HUES6 (cell line): ENCODE data around the gene ZNF316.
A peak's percentile ranks its signal among the peaks of the same experiment; 100 is the strongest.
"Not testable (repeated sequence)": the region's sequence is repeated elsewhere in the genome, so short reads cannot be mapped to it uniquely, and the experiment has no call there.

Source experiments
- H3K27ac ChIP-seq: 2 replicates; pipeline ENCODE4 v1.7.0; 2013; ENCODE audit warnings: low read depth, mild to moderate bottlenecking, low read length, inconsistent platforms
- H3K27me3 ChIP-seq: 2 replicates; pipeline ENCODE4 v1.6.1; 2013; ENCODE audit warnings: low read length; ENCODE audit not compliant: control insufficient read depth, insufficient read depth
- H3K36me3 ChIP-seq: 2 replicates; pipeline ENCODE4 v1.6.1; 2013; ENCODE audit warnings: low read length; ENCODE audit not compliant: control insufficient read depth, insufficient read depth
- H3K4me1 ChIP-seq: 2 replicates; pipeline ENCODE4 v1.6.1; 2013; ENCODE audit warnings: low read length; ENCODE audit not compliant: control insufficient read depth, insufficient read depth
- H3K4me3 ChIP-seq: 2 replicates; pipeline ENCODE4 v1.5.1; 2013; ENCODE audit warnings: low read depth, low read length
- H3K9ac ChIP-seq: one replicate; pipeline ENCODE4 v1.6.1; 2013; ENCODE audit warnings: mild to moderate bottlenecking, low read length
- H3K9me3 ChIP-seq: 2 replicates; pipeline ENCODE4 v1.6.1; 2013; ENCODE audit warnings: low read depth, low read length; ENCODE audit not compliant: control insufficient read depth, insufficient read depth

ZNF316 gene

DNA sequence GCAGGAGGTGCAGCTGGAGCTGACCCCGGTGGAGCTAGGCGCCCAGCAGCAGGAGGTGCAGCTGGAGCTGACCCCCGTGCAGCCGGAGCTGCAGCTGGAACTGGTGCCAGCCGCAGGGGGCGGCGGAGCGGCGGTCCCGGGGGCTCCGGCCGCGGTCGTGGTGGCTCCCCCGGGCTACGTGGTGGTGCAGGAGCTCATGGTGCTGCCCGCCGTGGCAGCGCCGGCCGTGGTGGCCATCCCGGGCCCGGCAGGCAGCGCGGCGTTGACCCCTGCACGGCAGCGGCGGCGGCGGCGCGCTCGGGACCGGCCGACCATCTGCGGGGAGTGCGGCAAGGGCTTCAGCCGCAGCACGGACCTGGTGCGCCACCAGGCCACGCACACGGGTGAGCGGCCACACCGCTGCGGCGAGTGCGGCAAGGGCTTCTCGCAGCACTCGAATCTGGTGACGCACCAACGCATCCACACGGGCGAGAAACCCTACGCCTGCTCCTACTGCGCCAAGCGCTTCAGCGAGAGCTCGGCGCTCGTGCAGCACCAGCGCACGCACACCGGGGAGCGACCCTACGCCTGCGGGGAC is 14.9 kb upstream of the ZNF316 start:
- no peaks in the 10 kb centered on the region for H3K4me1 ChIP-seq
- H3K27ac ChIP-seq = no peak overlapping the region
- H3K27me3 ChIP-seq = no peaks in the 10 kb centered on the region
- H3K36me3 ChIP-seq = peaks cover 30% of the 10 kb centered on the region
- H3K4me3 ChIP-seq = no peak overlapping the region
- H3K9ac ChIP-seq = no peak overlapping the region
- no peaks in the 10 kb centered on the region for H3K9me3 ChIP-seq

DNA sequence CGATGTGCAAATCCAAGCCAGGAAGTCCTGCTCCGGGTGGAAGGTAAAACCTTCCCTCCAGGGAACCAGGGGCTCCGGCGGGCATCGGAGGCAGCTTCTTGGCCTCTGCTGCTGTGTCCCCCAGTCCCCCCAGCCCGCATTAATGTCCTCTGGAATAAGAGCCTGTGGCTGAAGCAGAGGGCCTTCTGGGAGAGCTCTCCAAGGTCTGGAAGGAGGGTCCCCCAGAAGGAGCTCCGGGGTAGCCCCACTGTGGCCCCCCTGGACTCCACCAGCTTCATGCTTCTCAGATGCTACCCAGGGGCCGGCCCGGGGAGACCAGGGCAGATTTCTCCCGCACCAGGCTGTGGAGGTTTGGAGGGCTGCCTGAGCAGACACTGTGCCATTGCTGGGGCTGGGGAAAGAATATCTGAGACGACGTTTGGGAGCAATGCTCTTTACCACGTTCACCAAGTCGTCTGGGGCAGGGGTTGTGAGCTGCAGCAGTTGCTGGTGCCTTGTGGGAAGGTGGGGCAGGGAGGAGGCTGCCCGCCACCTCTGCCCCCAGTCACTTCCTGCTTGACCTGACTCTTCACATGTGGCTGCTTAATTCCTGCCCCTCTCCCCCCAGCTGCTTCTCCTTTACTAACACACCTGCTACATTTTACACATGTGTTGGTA is 13.4 kb upstream of the ZNF316 start:
- Histone ChIP-seq H3K4me3 (no peak overlapping the region), H3K9me3 (no peaks in the 10 kb centered on the region), H3K27me3 (no peaks in the 10 kb centered on the region), H3K4me1 (no peaks in the 10 kb centered on the region), H3K36me3 (peaks cover 22% of the 10 kb centered on the region), H3K9ac (no peak overlapping the region), H3K27ac (no peak overlapping the region)

DNA sequence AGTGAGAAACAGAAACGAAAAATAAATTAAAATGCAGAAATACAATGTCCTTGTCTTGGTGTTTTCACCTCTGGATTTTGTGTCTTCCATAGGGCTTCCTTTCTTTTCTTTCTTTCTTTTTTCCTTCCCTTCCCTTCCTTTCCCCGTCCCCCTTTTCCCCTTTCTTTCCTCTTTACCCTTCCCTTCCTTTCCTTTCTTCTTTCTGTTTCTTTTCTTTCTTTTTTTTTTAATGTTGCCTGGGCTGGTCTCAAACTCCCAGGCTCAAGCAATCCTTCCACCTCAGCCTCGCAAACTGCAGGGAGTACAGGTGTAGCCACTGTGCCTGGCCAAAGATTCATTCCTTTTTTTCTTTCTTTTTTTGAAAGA is 12.9 kb upstream of the ZNF316 start:
- no peaks in the 10 kb centered on the region for H3K27me3 ChIP-seq
- no peak overlapping the region for H3K27ac ChIP-seq
- H3K4me1 ChIP-seq = no peaks in the 10 kb centered on the region
- H3K9me3 ChIP-seq = no peaks in the 10 kb centered on the region
- H3K4me3 ChIP-seq = no peak overlapping the region
- H3K9ac ChIP-seq = no peak overlapping the region
- peaks cover 22% of the 10 kb centered on the region for H3K36me3 ChIP-seq

GRCh38 chr7:6628045-6628444 is 9.1 kb upstream of the ZNF316 start:
- Histone ChIP-seq H3K36me3 (peaks cover 4% of the 10 kb centered on the region), H3K4me3 (no peak overlapping the region), H3K27ac (no peak overlapping the region), H3K27me3 (no peaks in the 10 kb centered on the region), H3K9ac (no peak overlapping the region), H3K9me3 (no peaks in the 10 kb centered on the region), H3K4me1 (no peaks in the 10 kb centered on the region)

DNA sequence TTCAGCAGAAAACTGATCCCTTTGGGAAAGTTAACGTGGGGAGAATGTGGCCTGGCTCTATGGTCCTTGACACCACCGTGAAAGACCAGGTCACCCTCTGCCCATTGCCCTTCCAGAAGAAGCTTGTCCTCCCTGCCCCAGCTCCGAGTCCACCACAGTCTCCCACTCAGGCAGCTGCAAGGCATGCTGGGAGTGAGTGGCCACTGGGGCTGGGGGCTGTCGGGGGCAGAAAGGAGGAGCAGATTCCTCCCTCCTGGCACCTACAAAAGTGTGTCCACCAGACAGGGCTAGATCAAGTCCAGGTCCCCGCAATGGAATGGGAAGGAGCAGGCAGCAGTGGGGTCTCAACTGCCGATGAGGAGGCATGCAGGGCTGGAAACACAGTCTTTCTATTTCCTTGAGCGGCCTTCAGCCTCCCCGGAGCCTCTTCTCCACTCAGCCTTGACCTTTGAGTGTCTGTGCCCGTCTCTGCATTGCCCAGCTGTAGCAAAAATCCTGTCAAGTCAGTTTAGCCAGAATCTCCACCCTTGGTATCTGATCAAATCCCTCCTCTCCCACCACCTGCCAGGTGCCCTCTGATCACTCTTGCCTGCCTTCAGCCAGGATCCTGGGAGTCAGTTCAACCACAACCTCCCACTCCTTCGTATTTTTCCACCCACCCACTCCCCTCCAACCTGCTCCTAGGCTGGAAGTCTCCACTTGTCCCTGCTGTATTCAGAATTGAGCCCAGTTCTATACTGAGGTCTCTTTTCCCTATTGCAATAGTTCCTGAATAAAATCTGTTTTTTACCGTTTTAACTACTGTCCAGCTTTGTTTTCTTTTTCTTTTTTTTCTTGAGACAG is 6.9 kb upstream of the ZNF316 start:
- Histone ChIP-seq H3K9me3 (no peaks in the 10 kb centered on the region), H3K4me1 (no peaks in the 10 kb centered on the region), H3K9ac (no peak overlapping the region), H3K27me3 (no peaks in the 10 kb centered on the region), H3K36me3 (no peaks in the 10 kb centered on the region), H3K27ac (no peak overlapping the region), H3K4me3 (no peak overlapping the region)

DNA sequence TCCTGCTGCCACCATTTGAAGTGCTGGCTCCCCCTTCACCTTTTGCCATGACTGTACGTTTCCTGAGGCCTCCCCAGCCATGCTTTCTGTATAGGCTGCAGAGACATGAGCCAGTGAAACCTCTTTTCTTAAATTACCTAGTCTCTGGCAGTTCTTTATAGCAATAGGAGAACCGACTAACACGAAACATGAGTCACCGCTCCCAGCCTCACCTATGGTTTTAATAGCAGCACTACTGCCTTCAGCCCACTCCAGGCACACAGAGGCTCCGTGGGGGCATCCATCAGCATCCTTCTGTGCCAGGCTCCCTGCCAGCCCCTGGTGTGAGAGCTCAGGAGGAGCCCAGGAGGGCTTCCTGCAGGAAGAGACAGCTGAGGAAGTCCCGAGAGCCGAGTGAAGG is 5.5 kb upstream of the ZNF316 start:
- H3K9ac ChIP-seq = no peak overlapping the region
- H3K9me3 ChIP-seq = no peaks in the 10 kb centered on the region
- H3K27ac ChIP-seq = no peak overlapping the region
- no peaks in the 10 kb centered on the region for H3K27me3 ChIP-seq
- no peaks in the 10 kb centered on the region for H3K4me1 ChIP-seq
- no peak overlapping the region for H3K4me3 ChIP-seq
- no peaks in the 10 kb centered on the region for H3K36me3 ChIP-seq

DNA sequence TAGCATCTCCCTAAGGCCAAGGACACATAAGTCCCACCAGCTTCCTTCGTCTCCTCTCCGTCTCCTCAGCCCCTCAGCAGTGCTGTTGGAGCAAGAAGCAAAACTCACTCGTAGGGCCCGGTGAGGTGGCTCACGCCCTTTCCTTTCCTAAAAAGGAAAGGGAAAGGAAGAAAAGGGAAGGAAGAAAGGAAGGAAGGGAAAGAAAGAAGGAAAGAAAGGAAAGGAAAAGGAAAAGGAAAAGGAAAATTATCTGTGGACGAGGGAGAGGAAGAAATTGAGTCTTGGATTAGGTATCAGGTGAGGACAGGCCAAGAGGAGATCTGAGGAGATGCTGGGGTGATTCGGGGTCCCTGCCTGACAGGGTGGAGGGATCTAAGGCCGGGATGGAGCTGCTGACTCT is 3.1 kb upstream of the ZNF316 start:
- Histone ChIP-seq H3K36me3 (no peaks in the 10 kb centered on the region), H3K27me3 (no peaks in the 10 kb centered on the region), H3K9ac (no peak overlapping the region), H3K9me3 (no peaks in the 10 kb centered on the region), H3K4me3 (no peak overlapping the region), H3K4me1 (peaks cover 2% of the 10 kb centered on the region; the same call in 1 of the 2 replicates), H3K27ac (no peak overlapping the region)

- not testable (repeated sequence) for H3K27ac ChIP-seq, H3K4me3 ChIP-seq, H3K9ac ChIP-seq, H3K9me3 ChIP-seq, H3K27me3 ChIP-seq, H3K4me1 ChIP-seq, H3K36me3 ChIP-seq
Measured at GRCh38 chr7:6634971-6635370, 2.1 kb upstream of the ZNF316 start.

GRCh38 chr7:6637544-6638229 is 569 bp downstream of the ZNF316 start:
- no peak overlapping the region for H3K9ac ChIP-seq
- peaks cover 14% of the 10 kb centered on the region for H3K36me3 ChIP-seq
- H3K9me3 ChIP-seq = no peaks in the 10 kb centered on the region
- H3K4me1 ChIP-seq = peaks cover 6% of the 10 kb centered on the region; the same call in 1 of the 2 replicates
- H3K27me3 ChIP-seq = no peaks in the 10 kb centered on the region
- peak overlapping the region; percentile 69 for H3K4me3 ChIP-seq
- H3K27ac ChIP-seq = no peak overlapping the region

DNA sequence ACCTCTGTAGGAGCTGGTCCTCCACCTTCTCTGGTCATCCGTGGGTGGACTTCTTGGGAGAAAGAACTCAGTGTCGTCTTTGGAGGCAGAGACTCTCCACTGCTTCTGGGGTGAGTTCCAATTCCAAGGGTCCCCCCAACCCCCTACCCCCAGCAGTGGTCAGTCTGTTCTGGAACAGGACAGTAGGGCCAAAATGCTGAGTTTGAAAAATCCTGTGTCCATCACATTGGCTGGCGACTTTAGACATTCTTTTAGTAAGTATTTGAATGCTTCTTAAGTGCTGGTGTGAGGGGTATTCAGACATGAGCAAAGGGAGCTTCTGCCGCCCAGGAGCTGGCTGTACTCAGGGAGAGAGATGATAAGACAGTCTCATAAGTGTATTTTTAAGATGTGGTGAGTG is 1.9 kb downstream of the ZNF316 start:
- Histone ChIP-seq H3K9ac (no peak overlapping the region), H3K36me3 (peaks cover 26% of the 10 kb centered on the region)

DNA sequence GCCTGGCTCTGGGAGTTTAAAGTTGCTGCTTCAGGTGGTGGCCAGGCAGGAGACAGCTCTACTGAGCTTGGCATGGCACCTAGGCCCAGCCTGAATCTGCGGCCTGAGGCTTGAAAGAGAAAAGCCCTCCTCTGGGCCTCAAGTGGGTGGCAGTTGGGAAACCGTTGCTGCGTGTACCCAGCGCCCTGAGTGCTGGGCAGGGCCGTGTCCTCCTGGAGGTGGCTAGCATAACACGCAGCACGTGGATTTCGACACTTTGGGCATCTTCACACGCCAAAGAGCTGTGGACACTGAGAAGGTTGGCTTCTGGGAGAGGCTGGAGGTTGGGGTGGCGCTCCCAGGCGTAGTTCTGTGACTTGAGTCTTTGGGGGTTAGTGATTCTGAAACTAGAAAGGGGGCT is 2.5 kb downstream of the ZNF316 start:
- Histone ChIP-seq H3K27ac (no peak overlapping the region), H3K4me1 (peaks cover 6% of the 10 kb centered on the region; the same call in 1 of the 2 replicates), H3K36me3 (peaks cover 32% of the 10 kb centered on the region), H3K9ac (no peak overlapping the region), H3K9me3 (no peaks in the 10 kb centered on the region), H3K4me3 (no peak overlapping the region), H3K27me3 (no peaks in the 10 kb centered on the region)

More for the DNA sequence above, 1.9 kb downstream of the ZNF316 start:
- H3K4me1 ChIP-seq = peaks cover 6% of the 10 kb centered on the region; the same call in 1 of the 2 replicates
- H3K27ac ChIP-seq = no peak overlapping the region
- H3K27me3 ChIP-seq = no peaks in the 10 kb centered on the region
- no peak overlapping the region for H3K4me3 ChIP-seq
- H3K9me3 ChIP-seq = no peaks in the 10 kb centered on the region
